NAMALWA (cell line): ENCODE data around the gene DNAJB11.
"Not testable (repeated sequence)": the region's sequence is repeated elsewhere in the genome, so short reads cannot be mapped to it uniquely, and the experiment has no call there.

Source experiments
- DNase-seq: peaks from one replicate; pipeline ENCODE4 v3.0.0-alpha.2; 2015; ENCODE audit warnings: low spot score

Gene DNAJB11

DNA sequence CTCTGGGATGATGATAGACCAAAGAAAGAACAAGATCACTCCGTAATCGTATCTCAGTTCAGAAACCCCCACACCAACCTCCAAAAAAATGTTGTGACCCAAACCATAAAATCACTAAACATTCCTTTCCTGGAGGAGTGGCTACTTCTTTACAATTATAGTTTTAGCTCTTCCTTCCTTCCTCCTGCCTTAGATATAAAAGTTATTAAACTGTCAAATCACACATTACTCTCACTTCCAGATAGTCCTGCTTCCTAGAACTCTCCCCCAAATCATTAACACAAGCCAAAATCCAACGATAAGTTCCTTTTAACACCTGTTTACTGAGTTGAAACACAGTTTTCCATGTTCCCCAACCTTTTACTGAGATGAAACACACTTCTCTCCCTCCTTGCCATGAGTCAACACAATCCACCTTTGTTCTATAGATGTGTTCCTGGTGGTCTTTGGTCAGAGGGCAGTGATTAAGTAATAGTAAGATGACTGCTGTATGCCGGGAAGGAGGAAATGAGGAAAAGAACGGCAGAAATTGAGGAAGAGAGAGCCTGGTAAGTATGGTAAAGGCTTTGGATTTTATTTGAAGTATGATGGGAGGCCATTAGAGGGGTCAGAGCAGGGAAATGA, 18.0 kb upstream of the DNAJB11 start:
- DNase-seq, result no peak

DNA sequence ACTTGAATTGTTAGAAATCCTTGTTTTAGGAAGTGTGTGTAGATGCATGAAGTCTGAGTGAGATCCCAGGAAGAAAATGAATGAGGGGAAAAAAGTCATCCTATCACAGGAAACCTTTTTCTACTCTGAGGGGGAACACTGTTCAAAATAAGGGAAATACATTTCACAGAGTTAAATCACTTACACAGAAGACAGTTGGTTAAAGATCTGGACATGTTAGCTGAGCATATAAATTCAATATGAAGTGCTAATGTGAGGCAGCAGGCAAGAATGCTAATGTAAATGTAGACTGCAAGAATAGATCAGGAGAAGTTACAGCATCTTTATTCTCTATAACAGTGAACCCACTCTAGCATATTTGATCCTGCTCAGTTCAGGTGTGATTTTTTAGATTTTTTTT, 5.9 kb upstream of the DNAJB11 start:
- DNase-seq, result no peak

DNA sequence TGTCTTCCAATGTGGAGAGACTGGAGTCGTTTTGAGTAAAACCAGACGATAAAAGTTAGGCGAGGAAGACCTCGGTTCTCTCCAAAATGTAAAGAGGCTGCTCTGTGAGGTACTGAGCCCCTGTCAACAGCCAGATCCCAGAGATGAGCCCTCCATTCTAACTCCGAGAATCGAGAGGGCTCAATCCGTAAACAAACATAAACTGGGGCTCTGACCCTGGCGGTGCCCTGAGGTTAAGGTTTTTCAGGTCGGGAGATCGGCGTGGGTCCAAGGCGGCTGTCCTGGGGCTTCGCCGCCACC, 3.8 kb upstream of the DNAJB11 start:
- DNase-seq, result peak; percentile 64

DNA sequence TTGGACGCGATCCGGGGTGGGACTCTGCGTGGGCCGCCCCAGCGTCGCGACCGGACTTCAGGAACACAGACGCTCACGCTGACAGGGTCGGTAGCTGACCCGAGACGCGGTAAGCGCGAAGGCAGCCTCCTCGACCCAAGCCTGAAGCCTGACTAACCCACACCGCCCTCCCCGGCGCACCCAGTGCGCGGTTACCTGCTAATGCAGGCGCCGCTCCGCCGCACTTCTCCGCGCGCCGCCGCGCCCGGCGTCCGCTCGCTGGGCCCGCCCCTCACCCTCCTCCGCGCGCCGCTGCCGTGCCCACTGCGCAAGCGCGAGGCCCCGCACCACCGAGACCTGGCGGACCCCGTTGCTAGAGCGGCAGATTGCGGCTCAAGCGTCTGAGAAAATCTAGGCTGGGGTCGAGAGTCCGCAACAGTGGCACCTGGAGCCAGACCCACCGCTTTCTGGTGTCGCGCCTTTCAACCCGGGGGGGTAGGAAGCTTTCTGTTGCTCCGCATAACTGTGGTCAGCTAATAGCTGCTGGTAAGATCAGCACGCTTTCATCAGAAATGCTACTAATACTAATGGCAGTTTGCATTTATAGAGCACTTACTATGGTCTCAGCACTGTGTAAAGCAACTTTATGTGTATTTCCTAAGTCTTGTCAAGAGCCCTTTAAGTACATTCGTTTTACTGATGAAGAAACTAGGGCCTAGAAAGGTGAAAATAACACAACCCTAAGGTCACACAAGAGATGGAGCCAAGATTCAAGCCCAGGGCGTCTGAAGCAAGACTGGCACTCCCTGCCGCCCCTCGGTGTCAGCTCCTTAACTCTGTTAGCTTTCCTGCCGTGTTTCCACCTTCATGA, 3.2 kb upstream of the DNAJB11 start, which contains the start of gene TBCCD1:
TSS of gene TBCCD1 (minus strand) at position 268 of the 850 bp plus-strand sequence. CDS start 3,010 bp downstream, outside the sequence.
- peak; percentile 93 for DNase-seq

DNA sequence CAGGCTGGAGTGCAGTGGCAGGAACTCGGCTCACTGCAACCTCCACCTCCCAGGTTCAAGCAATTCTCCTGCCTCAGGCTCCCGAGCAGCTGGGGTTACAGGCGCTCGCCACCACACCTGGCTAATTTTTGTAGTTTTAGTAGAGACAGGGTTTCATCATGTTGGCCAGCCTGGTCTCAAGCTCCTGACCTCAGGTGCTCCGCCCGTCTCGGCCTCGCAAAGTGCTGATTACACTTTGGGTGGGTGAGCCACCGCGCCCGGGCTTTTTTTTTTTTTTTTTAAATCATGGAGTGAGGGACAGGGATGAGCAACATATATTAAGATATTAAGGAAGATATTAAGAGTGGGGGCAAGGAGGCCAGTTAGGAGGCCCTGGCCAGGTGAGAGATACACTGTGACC, 1.2 kb upstream of the DNAJB11 start:
- not testable (repeated sequence) for DNase-seq

DNA sequence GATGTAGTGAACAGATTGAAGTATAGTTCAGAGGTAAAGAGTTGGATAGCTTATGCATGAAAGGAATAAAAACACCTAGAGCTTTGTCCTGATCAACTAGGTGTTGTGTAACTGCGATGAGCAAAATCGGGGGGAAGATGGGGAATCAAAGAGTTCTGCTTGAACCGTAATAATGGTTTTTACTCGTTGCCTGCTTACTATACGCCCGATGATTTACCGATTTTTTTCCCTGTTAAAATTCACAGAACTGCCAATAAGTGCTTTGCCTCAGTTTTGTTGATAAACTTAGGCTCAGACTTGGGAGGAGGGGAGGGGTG, 783 bp upstream of the DNAJB11 start:
- DNase-seq, result no peak

DNA sequence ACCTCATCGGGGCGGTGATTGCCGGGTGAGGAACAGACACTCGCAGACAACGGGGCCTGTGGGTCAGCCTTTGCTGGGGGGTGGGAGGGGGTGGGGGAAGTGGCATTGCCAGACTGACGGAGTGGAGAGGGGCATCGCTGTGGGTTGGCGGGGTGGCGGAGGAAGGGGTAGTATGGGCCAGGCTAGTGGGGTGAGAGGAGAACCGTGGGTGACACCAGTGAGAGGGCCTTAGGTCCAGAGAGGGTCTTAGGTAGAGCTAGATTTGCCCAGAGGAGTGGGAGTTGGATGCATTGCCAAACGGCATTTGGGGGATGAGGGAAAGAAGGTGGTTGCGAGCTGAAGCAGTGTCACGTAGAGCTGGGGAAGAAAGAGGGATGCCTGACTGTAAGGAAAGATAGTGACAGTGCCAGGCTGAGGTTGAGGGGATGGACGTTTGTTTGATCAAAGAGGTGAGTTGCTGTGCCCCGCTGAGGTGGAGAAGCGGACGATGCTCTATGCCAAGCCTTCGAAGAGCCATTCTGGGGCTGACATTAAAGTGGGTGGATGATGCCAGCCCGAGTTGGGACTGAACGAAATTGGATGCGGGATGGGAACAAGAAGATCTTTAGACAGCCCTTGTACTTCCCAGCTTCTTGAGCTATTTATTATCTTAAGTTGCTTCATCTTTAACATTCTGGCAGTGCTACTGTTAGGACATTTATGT, 572 bp downstream of the DNAJB11 start:
- peak; percentile 22 for DNase-seq

DNA sequence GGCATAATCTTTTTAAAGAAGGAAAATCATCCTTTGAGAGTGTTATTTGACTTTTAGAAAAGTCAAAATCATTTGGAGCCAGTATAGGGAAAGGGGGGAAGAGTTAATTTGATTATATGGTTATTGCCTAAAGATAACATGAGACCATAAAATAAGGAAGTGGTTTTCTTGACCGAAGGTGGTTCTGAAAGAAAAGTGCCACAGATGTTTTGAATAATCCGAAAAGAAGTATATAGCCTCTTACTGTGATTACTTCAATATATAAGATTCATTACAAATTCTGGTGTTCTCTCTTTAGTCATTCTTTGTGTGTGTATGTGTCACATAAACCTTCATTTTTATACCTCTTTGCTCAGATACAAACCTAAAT, 1.1 kb downstream of the DNAJB11 start:
- peak; percentile 47 for DNase-seq

DNA sequence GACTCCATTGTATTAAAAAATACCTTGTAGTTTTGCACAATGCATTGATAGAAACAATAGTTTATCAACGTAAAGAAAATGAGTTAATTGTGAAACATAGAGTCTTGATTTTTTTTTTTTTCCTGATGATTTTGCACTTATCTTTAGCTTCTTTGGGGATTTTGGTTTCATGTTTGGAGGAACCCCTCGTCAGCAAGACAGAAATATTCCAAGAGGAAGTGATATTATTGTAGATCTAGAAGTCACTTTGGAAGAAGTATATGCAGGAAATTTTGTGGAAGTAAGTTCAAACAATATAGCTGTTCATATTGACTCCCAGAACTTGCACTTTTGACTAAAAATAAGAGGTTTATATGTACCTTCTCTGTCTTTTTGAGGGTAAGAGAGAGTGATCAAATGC, 7.0 kb downstream of the DNAJB11 start:
- DNase-seq, result no peak

DNA sequence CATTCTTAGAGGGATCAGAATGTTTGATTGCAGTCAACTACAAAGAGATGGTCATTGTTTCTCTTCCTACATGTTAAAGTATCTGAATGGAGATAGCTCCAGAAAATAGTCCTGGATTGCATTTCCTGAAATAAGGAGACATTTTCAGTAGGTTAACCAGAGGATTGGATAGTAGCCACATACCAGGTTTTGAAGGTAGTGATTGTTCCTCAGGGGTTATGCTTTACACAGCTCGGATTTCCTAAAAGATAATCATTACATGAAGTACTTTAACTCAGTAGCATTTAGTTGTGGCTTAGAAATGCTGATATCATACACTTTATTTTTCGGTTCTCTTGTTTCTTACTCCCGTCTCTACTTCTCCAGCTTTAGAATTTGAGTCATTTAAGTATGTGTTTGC, 10.3 kb downstream of the DNAJB11 start:
- no peak for DNase-seq

DNA sequence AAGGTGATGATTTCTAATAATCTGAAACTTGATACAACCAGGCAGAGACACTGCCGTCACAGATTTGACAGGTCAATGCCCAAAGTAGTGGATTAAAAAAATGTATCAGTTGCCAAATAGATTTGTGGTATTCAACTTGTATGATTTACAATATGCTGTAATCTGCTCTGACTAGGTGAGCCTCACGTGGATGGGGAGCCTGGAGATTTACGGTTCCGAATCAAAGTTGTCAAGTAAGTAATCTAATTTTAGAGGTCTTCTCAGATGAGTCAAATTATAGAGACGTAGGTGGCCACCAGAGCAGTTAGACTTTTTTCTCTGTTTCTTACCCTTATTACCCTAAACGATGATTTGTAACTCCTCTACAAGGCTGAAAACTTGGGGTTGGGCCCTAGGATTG, 12.0 kb downstream of the DNAJB11 start:
- no peak for DNase-seq

DNA sequence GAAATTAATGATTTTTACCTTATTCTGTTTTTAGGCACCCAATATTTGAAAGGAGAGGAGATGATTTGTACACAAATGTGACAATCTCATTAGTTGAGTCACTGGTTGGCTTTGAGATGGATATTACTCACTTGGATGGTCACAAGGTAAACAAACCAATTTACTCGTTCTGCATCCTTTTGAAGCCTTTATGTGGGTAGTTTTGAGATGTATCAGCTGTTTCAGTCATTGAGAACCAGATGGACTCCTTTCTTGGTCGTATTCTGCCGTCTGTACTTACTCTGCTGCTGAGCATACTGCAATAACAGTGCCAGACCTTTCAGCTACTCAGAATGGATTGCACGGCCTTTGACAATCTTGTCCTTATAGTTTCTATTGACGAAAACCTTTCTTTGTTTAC, 13.3 kb downstream of the DNAJB11 start:
- no peak for DNase-seq

DNA sequence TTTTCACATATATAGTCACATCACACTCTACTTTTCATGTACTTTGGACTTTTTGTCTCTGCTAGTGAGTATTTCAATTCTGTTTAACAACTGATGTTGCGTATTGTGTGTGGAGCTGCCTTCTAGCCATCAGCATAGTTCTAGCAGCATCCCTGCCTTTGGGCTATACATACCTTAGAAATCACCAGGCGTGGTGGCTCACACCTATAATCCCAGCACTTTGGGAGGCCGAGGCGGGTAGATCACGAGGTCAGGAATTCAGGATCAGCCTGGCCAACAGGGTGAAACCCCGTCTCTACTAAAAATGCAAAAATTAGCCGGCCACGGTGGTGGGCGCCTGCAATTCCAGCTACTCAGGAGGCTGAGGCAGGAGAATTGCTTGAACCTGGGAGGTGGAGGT, 15.7 kb downstream of the DNAJB11 start:
- not testable (repeated sequence) for DNase-seq

DNA sequence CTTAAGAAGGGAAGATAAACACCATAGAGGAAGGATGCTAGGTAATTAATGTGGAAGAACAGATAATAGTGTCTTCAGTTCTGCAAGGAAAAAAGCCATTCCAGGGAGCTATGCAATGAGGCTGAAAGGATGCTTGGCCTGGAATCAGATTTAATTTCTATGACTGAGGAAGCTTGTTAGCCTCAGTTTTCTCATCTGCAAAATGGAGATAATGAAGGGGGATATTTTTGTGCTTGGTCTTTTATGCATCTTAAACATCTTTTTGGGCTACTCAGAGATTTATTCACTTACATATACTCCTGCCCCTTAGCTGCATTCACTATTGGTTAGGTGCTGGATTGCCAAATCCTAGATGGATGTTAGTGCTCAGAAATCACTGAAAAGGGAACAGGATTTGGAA, 16.7 kb downstream of the DNAJB11 start:
- DNase-seq, result no peak

DNA sequence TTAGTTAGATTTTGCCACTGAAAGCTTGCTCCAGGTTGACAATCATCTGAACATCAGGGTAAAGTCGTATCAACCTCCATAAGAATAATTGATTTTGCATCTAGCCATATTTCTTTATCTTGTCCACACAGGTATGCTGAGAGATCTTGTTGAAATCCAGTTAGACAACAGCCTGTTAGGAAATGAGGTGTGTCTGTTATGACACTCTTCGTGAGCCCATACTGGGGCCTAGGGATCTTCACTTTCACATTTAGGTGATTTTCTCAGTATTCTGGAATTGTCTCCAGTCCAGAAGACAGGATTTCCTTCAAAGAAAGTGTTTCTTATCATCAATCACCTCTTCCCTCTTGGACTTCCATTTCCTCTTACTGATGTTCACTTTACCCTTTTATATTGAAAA, 18.1 kb downstream of the DNAJB11 start:
- no peak for DNase-seq

DNA sequence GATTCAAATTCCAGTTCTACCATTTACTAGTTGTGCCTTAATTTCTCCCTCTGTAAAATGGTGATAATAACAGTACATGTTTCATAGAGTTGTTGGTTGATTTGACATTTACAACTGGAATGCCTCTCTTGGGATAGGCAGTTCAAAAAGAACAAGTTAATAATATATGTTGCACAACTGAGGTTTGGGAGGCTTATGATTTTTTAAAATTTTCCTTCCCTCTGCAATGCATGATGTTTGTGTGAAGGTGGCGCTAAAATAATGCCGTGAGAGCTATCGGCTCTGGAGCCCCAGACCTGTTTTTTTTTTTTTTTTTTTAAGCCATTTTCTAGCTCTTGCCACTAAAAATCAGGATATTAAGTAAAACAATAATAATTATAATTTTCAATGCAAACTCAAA, 18.6 kb downstream of the DNAJB11 start:
- peak; percentile 49 for DNase-seq

DNA sequence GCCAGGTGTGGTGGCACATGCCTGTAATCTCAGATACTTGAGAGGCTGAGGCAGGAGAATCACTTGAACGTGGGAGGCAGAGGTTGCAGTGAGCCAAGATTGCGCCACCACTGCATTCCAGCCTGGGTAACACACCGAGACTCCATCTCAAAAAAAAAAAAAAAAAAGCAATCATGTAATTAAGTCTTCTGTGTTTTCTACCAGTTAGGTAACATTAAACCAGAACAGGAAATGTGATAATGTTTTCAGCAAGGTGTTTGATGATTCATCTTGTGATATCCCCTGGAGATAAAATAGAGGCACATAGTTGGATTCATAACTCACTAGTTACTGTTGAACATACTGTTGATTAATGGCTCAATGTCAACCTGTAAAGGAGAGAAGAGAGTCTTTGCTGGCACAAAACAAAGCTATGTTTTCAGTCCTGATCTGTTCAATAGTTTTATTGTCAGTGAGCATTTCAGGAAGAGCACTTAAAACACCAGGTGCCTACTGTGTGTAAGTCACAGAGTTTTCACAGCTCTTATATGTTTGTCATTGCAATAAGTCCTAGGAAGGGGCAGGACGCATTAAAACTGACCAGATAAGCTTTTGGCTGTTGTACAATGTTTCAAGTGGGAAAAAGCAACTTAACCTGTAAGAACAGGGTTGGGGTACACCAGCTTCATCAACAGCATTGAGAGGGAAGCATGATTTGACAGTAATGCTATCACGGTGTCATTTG, 19.5 kb downstream of the DNAJB11 start:
- DNase-seq, result no peak

DNA sequence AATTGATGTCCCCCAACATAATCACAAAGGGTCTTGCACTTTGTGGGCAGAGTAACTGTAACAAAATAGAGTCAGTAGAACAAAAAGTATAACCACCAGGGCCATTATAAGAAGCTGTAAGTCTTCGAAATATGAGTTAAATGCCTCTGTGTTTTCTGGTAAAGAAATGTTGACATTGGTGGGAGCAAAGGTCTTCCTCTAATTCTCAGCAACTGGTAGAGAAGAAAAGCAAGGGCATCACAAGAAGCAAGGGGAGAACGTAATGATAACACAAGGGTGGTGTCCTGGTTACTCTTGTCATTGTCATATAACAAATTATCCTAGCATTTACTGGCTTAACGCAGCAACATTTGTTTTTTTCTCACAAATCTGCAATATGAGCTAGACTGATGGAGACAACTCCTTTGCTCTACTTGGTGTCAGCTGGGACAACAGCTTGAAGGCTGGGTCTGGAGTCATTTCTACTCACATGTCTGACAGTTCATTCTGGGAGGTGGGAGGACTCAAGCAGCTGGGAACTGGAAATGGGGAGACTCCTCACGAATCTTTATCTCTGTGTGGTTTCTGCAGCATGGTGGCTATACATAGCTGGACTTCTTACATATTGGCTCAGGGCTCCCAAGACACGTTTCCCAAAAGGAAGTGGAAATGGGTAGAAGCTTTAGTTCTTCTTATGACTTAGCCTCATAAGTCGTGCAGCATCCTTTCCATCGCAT, 20.2 kb downstream of the DNAJB11 start:
- DNase-seq, result no peak

DNA sequence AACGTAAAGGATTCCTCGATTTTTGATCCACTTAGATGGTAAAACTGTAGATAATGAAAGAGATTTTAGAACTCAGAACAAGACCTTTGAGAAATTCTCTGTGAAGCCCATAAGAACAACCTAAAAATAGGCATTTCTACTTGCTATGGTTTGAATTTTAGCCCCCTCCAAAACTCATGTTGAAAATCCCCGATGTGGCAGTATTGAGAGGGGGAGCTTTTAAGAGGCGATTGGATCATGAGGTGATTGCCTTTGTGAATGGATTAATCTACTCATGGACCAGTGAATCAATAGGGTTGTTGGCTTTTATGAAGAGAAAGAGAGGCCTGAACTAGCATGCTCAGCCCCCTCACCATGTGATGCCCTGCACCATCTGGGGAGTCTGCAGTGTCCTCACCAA, 22.2 kb downstream of the DNAJB11 start:
- no peak for DNase-seq

DNA sequence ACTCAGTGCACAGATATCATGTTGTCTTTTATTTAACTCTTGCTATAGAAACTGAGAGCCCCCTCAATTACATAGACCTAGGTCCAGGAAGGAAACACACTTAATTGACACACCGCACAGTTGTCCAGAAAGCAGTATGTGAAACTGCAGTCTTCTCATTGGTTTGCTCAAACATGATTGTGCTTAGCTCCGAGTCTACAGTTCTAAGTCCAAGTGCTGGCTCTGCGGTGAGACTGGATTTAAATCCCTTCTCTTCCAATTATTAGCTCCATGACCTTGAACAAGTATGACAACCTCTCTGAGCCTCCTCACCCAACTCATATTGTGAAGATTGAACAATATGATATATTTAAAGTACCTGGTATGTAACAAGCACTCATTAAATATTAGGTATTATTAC, 23.3 kb downstream of the DNAJB11 start:
- DNase-seq, result no peak

DNA sequence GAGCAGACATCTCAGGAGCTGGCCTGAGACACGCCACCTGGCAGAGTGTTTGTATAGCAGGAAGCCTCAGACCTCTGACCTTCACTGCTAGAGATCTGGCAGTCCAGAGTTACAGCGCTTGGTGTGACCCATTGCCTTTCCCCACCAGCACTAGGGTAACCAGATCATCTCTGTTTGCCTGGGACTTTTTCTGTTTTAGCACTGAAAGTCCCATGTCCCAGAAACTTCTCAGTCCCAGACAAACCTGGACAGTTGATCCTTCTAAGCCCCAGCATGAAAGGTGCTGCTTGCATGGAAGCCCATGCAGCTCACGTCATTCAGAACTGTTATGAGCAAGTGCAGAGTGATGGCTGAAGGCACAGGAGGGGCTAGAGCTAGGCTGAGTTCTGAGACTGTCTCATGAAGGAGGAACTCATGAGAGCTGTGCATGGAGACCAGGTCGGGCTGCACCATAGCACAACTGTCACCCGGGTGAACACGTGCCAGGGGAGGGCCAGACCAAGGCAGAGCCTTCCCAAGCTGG, 24.1 kb downstream of the DNAJB11 start:
- no peak for DNase-seq
